HG02588 (cell line): ENCODE data around the gene LARGE1.

Experiments used
- ATAC-seq: cut with Tn5 transposase; IDR thresholded peaks from one replicate; pipeline ENCODE4 v1.9.1; 2021; ENCODE audit warnings: mild to moderate bottlenecking, moderate library complexity; ENCODE audit not compliant: unreplicated experiment

The LARGE1 gene

DNA sequence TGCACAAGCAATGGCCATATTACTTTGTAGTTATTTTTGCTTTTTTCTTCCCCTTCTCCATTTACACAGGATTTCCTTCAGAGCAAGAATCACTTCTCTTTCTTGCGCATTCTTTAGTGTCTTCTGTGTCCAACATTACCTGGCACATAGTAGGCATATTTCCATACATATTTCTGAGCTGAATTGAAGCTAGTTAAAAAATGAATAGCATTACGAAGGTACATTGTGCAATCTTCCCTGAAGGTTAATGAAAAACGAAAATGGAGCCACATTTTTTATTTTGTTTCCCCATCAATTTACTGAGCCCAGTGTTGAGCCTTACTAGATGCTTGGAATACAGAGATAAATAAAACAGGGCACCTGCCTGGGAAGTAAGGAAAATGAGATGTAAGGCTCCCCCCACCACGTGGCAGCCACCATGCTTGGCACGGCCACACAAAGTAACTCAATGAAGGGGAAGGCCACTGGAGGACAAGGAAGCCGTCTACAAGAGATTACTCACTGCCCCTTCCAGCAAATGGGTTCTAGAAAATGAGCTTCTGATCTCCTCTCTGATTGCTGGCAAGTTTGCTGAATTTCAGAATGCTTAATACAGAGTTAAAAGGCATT, 381.9 kb downstream of the LARGE1 start:
- no peak for ATAC-seq

DNA sequence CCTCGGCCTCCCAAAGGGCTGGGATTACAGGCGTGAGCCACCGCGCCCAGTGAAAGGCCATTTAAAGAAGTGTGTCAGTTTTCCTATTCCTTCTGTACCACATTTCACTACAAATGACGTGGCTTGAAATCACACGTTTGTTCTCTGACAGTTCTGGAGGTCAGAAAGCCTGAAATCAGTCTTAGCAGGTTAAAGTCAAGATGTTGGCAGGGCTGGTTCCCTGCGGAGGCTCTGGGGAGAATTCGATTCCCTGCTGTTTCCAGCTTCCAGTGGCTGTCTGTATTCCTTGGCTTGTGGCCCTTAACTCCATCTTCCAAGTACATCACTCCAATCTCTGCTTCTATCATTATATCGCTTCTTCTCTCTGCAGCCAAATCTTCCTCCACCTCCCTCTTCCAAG, 383.2 kb downstream of the LARGE1 start:
- no peak for ATAC-seq

DNA sequence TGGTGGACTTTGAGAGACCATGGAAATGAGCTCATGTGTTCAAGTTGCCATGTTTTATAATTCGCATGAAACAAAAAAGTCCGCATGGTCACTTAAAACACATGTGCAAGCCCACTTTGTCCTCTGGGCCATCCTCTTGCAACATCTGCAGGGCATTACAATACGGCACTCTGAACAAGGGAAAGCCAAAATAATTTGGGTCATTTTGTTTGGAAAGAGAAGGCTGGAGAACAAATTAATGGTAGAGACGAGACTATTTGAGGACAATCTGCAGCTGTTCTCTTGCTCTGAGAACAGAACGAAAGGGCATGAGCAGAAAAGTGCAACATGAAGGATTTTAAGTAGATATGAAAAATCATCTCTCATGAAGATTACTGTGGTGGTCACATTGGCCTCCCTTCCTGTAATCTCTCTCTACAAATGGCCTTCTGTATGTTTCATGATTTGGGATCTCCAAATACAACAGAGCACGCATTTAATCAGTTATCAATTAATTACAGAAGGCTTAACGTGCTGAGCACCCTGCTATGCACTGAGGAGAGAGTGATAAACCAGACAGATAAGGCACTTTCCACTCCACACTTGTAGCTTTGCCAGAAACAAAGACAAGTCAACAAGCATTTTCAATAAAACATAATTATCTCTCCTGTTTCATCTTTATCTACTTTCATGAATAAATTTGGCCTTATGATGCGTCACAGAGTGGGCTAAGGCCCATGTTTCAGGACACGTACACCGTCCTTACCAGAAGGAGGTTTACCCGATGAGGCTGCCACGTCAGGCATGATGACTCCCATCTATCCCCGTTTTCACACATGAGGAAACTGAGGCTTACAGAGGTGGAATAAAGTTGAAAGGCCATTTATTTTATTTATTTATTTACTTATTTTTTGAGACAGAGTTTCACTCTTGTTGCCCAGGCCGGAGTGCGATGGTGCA, 384.1 kb downstream of the LARGE1 start:
- ATAC-seq: no peak

DNA sequence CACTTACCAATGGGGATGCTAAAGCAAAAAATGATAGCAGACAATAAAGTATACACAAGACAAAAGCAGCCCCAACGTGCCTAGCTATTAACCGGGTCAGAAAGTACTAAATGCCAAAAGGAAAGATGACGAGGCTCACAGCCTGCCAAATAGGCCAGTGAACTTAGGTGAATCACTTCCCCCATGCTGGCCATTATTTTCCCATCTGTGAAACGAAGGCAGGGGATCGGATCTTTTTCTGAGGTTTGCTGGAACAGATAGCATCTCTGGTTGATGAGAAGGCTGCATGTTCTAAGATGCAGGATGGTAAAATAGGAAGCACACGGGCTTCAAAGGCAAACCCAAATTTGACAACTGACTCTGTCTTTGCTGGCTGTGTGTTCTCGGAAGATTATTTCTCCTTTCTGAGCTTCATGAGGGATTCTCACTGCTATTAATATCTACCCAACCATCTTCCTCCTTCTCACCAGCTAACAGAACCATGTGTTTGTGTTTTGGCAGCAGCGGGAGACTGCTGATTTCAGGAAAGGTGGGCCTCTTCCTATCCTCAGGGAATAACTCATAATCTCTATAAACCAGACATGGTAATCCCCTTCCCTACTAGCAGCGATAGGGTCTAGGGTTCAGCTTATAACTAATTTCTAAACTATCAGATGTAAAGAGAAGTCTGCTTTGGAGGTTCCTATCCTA, 390.7 kb downstream of the LARGE1 start:
- no peak for ATAC-seq

DNA sequence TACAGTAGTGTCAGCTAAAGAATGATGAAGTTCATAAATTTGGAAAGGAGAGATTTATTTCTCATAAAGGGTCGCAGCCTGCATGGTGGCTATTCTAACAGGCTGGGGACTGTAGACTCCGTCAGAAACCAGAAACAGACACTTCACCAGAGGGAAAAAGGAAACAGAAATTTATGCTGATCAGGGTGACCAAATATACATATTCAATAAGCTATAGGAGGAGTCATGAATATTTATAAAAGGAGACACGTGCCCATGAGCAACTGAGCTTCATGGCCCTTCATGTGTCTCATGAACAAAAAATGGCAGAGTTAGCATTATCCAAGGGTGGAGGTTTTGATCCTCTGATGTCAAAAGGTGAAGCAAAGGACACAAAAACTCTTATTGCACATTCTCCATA, 392.1 kb downstream of the LARGE1 start:
- no peak for ATAC-seq

DNA sequence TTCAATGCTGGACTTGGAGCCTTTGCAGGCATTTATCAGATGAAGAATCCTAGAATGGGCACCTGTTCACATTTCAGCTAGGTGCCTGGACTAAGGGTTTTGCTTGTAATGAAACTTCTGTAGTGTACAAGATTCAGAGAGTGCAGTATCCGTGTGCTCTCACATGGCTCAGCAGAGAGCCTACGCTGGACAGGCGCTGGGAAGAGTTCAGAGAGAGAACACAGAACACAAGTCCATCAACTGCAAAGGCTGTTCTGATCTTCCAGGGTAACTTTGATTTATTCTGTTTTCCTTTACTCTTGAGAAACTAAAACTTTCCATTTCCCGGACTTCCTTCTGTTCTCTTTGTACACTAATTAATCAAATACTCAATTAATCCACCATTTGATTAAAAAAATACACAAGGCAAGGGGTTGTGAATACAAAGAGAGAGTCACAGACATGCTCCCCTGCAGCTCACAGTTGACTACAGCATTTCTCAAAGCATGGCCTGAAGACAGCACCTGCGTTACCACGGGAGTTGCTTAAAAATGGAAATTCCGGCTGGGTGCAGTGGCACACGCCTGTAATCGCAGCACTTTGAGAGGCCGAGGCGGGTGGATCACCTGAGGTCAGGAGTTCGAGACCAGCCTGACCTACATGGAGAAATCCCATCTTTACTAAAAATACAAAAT, 393.7 kb downstream of the LARGE1 start:
- ATAC-seq: no peak

DNA sequence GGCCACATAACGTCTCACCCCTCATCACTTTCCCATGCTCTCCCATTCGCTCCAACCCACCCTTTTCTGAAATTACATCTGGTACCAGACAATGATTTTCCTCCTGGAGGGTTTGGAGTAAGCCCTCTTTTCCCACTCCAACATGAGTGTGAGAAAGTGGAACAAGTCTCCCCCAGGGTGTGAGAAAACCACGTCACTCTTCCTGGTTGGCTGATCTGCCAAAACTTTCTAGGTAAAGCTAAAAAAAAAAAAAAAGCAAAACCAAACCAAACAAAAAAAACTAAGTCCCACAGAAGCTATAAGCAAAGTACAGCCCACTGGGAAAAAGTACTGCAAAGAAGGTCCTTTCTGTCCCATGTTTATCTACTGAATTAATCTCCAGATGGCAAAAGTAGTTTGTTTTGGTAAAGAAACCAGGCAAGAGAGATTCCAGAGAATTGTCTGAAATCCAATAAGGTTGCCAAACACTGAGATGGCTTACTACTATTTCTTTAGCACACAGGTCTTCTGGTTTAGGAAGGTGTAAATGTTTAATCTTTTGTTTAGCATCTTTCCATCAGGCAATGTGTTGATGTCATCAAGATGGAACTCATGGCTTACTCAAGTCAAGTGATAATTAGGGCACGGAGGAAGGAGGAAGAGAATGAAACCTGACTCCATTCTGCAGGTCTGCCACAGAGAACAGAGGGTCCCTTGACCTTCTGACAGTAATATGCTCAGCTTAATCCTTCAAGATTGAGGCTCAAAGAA, 395.6 kb downstream of the LARGE1 start:
- ATAC-seq: no peak

DNA sequence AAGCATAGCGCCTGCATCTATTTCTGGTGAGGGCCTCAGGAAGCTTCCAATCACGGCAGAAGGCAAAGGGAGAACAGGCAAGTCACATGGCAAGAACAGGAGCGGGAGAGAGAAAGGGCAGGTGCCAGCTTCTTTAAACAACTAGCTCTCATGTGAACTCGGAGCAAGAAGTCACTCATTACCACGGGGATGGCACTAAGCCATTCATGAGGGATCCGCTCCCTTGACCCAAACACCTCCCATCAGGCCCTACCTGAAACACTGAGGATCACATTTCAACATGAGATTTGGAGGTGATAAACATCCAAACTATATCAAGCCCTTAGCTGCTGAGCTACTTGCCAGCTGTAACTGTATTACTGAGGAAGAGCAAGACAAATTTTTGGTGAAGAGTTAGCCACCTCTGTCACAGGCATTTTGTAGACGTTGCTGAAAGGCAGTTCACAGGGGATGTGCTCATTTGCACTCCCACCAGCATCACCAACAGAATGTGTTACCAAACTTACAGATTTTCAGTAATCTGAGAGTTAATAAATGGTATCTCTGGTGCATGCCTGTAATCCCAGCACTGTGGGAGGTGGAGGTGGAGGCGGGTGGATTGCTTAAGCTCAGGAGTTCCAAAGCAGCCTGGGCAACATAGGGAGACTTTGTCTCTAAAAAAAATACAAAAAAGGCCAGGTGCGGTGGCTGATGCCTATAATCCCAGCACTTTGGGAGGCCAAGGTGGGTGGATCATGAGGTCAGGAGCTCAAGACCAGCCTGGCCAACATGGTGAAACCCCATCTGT, 398.2 kb downstream of the LARGE1 start:
- no peak for ATAC-seq

DNA sequence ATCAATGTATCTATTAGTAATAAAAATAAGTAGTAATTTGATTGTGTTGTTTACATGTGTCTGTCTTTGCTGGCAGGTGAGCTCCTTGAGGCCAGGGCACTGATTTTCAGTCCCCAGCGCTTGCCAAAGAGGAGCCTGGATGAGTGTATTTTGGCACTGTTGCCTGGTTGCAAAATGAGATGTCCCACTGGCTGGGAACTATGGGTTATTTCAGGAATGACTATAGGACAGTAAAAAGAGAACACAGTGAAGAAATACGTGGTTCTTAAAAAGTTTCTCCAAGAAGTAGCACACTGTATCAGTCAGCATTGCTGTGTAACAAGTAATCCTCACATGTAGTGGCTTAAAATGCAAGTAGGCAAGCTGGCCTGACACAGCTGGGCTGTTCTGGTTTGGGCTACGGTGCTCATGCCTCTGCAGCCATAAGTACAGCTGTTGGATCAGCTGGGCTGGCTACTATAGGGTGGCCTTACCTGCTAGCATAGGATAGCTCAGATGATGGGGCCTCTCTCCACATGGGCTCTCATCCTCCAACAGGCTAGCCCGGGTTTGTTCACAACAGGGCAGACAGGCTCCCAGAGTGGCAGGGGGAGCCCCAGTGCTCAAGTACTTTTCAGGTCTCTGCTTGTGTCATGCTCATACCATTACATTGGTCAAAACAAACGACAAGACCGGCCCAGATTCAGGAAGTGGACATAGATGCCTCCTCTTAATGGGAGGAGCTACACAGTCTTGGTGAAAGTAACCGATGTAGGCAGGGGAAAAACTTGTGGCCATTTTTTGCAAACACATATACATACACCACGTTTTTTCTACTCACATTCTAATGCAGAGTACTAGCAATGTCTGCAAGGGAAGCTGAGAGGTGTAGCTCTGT, 399.1 kb downstream of the LARGE1 start:
- no peak for ATAC-seq

DNA sequence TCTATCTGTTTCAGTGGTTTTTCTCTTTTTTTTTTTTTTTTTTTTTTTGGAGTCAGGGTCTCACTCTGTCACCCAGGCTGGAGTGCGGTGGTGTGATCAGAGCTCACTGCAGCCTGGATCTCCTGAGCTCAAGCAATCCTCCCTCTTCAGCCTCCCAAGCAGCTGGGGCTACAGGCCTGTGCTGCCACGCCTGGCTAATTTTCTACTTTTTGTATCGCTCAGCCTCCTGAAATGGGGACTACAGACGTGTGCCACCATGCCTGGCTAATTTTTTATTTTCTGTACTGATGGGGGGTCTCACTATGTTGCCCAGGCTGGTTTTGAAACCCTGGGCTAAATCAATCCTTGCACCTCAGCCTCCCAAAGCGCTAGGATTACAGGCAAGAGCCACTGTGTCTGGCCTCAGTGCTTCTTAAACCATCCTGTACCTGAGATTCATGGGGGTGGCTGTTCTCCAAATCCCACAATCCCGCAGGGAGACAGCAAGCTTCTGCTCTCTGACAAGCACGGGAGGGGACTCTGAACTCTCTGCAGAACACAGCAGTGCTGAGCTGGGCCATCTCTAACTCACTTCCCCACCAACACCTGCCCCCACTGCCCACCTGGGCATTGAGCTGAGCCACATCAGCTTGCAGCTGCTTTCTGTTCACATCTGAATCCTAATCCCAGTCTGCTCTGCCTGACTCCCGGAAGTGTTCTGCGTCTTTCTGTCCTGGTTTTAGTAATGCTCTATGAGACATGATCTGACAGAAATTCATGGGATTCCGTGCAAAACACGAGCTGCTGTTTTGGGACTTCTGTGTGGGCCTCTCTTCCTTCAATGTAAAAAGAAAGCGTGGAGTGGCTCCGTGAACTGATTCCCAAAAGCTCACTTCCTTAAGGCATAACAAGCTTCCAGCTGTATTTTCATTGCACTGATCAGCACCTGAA, 400.0 kb downstream of the LARGE1 start:
- ATAC-seq: no peak

DNA sequence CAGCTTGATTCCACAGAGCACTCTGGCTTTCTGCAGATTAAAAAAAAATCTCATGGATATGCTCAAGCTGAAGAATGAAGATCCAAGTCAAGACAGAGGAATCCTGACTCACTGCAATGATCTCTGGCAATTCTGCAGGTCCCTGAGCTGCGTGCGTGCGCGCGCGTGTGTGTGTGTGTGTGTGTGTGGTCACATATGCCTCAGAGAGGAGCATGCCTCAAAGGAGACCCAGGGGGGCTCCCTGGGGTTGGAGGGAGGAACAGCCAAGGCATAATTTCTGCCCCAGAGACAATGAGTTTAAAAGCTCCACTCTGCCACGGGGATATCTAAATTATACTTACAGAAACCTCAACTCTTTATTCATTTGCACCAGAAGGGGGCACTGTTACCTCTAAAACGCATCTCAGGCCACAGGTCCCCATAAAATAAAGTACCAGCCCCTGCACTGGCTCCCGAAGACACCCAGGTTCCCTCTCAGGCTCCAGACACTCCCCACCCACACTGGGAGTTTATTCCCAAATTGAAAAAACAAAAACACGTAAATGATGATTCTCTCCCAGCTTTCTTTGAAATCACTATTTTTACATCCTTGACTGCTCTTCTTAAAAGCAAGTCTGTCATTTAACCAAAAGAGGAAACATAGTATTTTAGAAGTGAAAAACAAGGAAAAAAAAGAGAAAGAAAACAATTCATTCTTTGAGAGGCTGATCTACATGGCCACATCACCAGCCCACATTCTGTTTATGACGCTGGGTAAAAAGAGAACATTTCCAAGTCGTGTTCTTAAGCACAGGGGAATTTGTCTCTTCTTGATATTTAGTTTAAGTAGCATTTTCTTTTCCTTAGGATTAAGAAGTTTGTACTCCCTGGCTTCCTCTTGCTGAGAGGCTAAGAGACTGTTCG, 401.0 kb downstream of the LARGE1 start:
- ATAC-seq: no peak

DNA sequence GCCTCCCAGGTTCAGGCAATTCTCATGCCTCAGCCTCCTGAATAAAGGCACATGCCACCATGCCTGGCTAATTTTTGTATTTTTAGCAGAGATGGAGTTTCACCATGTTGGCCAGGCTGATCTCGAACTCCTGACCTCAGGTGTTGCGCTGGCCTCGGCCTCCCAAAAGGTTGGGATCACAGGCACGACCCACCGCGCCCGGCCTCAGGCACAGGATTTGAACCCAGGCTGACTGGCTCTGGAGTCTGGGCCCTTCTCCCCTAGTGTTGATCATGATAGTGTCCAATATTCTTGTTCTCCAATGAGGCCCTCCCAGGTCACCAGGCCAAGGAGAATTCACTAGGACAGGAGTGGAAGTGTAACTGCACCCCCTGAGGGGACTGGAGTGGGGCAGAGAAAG, 401.9 kb downstream of the LARGE1 start:
- ATAC-seq: no peak

DNA sequence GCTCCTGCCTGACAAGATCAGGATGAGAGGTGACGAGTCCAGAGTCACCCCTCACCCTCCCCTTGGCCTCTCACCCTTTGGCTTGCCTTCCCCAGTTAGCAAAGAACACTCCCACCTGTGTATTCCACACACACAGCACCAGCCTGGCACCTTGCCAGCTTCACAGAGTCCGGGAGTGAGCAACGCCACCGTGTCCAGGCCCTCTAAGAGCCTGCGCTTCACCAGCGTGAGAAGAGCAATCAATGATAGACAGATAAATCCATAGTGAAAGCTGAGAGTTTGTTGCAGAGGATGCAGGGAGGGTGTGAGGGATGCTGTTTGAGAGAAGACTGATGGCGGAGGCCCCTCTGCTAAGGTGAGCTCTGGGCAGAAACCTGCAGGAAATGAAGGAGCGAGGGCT, 404.5 kb downstream of the LARGE1 start:
- ATAC-seq: no peak

DNA sequence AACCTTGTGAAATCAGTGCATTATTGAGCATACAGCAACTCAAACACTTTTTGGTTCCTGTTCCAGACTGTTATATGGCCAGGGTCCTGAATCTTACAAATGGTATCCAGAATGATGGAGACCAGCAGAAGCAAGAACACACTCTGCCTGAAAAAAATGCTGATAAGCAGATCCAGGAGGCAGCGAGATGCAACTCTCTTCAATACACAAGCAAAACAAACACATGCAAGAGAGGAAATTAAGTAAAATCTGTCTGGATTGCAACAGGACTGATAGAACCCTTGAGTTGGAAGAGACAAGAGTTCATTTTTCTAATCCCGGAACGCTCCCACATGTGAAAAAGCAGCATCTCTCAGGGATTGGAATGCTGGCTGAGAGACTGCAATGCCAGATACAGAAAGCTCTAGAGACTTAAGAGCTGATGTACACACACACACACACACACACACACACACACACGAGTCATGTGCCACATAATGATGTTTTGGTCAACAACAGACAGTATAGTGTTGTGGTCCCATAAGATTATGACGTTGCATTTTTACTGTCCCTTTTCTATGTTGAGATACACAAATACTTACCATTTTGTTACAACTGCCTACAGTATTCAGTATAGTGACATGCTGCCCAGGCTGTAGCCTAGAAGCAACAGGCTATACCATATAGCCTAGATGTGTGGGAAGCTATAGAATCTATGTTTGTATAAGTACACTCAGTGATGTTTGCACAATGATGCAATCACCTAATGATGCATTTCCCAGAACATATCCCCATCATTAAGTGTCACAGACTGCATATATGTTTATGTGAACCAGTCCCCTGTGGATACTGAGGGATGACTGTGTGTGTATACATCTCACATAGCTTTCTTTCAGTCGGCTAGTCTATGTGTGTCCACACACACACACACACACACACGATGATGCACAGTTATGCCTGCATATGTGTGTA, 406.6 kb downstream of the LARGE1 start:
- ATAC-seq: no peak

DNA sequence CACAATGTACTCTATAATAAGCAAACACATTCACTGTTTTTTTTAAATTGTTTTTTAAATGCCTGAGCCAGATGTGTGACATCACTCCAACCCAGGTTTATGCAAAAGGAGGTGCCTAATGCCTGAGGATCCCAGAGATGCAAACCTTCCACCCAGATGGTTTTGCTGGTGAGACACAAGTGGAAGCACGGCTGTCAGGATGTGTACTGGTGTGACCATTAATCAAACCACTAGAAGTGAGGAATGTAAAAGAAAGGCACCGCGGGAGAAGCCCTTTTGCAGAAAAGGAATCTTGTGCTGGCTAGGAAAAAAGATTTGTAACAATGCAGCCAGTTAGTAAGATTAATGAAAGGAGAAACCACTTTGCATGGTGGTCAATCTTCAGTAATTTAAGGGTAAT, 407.4 kb downstream of the LARGE1 start:
- no peak for ATAC-seq
